Tibial nerve (tissue), 4 donors: ENCODE measurements around the gene RBM4B.

Source experiments
- CTCF ChIP-seq, 5 experiments: fragments of 200-600 bp in 3 of 5; fragments of 450-650 bp in 2 of 5; sonication (generic) in 3 of 5; IDR thresholded peaks; one replicate each; pipeline ENCODE4 v1.5.1; 2016 to 2019; ENCODE audit warnings: antibody characterized with exemption in 5 of 5, mild to moderate bottlenecking in 3 of 5, moderate library complexity in 2 of 5
- EP300 ChIP-seq, 2 donors: sonication (generic); formaldehyde crosslinking; IDR thresholded peaks; one replicate each; pipeline ENCODE4 v1.6.1; 2017; ENCODE audit warnings: antibody characterized with exemption in 2 of 2, mild to moderate bottlenecking in 1 of 2
- POLR2A ChIP-seq, 2 donors: fragments of 450-650 bp; IDR thresholded peaks; one replicate each; pipeline ENCODE4 v1.6.1; 2017; ENCODE audit warnings: antibody characterized with exemption in 2 of 2, mild to moderate bottlenecking in 2 of 2, moderate library complexity in 2 of 2

GRCh38 chr11:66659763-66660162, 17.9 kb downstream of the RBM4B start:
- TF ChIP-seq EP300 (IDR thresholded peaks at IDR 0.05) (no peak), POLR2A (IDR thresholded peaks at IDR 0.05) (no peak), CTCF (IDR thresholded peaks at IDR 0.05) (no peak)
